ENCODE measurements around the gene OR1S2.
"Not testable (repeated sequence)": the region's sequence is repeated elsewhere in the genome, so short reads cannot be mapped to it uniquely, and the experiment has no call there.

The OR1S2 gene, protein sequence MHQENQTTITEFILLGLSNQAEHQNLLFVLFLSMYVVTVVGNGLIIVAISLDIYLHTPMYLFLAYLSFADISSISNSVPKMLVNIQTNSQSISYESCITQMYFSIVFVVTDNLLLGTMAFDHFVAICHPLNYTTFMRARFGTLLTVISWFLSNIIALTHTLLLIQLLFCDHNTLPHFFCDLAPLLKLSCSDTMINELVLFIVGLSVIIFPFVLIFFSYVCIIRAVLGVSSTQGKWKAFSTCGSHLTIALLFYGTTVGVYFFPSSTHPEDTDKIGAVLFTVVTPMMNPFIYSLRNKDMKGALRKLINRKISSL

DNA sequence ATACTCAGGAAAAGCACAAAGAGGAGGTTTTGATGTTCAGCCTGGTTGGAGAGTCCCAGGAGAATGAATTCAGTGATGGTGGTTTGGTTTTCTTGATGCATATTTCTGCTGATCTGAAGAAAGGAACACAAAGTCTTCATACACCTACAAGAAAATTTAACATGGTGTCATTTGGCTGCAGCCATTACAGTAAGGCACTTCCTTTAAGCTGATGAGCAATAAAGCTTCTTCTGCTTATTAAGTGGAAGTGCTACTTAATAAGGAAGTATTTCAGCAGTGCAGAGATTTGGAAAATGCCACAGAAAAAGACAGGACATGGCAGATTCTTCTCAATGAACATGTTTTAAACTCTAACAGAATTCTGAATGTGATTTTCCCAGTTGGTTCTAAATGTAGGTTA, at the start of gene OR1S2:
TSS of gene OR1S2 (minus strand) at position 101 of the 400 bp plus-strand sequence. CDS start at position 101, 0 bp downstream.
- DNase-seq, result no peak

DNA sequence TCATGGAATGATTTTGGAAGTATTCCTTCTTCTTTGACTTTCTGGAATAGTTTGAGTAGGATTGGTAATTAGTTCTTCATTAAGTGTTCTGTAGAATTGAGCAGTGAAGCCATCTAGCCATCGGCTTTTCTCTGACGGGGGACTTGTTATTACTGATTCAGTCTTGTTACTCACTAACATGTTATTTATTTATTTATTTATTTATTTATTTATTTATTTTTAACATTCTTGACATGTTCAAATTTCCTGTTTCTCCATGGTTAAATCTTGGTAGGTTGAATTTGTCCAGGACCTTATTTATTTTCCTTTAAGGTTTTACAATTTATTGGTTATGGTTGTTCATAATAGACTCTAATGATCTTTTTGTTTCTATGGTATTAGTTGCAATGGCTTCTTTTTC, 40.0 kb upstream of the OR1S2 start:
- no peak for DNase-seq

DNA sequence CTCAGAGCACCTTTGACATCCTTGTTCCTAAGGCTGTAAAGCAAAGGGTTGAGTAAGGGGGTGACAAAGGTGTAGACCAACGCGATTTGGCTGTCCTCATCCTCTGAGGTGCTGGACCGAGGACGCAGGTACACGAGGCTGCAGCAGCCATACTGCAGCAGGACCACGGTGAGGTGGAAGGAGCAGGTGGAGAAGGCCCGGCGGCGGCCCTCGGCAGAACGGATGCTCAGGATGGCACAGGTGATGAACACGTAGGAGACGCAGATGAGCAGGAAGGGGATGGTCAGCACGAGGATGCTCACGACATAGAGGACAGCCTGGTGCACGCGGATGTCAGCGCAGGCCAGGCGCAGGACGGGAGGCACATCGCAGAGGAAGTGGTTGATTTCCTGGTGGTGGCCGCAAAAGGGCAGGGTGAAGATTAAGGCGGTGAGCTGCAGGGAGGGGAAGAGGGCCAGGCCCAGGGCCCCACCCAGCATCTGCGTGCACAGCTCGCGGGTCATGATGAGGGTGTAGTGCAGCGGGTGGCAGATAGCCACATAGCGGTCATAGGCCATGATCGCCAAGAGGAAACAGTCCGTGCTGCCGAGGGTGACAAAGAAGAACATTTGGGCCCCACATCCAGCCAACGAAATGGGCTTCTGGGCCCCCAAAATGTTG, 24.1 kb upstream of the OR1S2 start:
- no peak for DNase-seq

DNA sequence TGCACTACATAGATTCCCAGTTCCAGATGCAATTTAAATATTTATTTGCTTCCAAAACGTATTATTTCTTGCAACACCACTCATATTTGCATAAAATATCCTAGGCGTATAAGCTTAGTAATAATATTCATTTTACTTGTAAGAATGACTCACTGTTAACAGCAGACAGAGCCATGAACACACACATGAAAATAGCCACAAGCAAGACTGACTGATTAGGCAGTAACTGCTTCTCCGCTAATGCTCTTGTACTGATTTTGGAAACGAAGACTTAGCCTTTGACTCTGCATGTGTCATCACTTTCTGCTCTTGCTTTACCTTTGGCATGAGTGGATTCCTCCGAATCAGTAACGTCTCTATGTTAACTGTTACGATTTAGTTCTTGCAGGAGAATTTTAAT, 18.8 kb upstream of the OR1S2 start:
- no peak for DNase-seq

DNA sequence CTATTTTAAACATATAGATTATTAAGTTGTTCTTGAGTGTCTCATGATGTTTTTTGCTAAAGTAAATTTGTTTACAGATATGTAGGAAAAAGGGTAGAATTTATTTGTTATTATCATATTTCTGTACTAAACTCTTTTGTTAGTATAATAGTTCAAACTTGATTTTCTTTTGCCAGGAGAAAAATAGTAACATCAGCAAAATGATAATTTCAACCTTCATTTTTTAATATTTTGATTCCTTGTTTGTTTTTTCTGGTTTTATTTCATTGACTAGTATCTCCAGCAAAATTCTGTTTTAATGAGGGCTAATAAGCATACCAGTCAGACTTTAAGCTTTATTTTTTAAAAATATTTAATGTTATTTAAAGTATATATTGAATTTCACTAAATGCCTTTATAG, 12.5 kb upstream of the OR1S2 start:
- no peak for DNase-seq

DNA sequence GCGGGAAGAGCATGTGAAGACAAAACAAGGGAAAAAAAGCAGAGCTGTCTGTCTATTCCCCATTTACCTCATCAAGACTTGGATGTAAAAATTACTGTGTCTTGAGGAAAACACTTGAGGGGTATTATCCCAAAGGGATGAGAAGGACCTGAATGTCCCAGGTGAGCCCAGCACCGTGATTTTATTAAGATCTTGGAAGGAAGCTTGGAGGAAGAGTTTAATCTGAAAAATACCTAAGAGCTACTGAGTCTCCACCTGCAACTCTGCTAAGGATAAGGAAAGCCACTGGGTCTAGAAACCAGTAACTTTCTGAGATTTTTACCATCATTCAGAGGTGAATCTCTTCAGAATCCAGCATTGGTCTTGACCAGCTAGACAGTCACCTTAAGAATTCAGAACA, 8.5 kb upstream of the OR1S2 start, which contains the start of gene OR1S1:
TSS of gene OR1S1 (plus strand) at position 301 of the 400 bp plus-strand sequence.
- DNase-seq, result not testable (repeated sequence)

DNA sequence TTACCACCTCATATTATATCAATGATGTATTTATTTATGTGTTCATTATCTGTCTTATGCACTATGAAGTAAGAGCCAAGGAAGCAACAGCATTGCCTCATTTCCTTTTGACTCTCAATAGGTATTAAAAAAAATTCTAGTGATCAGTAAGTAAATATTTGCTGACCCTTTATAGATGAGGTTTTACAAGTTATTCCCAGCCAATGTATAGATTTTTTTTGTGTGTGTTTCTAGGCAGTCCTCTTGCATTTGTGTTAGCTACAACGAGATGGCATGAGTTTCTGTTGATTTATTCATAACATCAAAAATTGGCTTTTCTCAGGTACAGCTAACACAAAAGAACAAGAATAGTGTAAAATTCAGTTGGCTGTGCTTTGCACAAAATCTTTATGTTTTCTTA, 4.7 kb downstream of the OR1S2 start:
- no peak for DNase-seq

DNA sequence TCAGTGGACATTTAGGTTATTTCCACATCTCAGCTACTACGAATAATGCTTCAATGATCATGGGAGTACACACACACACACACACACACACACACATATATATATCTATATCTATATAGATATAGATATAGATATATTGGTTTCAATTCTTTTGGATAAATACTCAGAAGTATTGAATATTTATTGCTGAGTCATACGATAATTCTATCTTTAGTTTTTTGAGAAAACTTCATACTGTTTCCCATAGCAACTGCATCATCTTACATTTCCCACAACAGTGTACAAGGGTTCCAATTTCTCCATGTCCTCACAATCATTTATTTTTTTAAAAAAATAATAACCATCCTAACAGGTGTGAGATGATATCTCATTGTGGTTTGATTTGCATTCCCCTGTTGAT, 8.0 kb downstream of the OR1S2 start:
- no peak for DNase-seq

DNA sequence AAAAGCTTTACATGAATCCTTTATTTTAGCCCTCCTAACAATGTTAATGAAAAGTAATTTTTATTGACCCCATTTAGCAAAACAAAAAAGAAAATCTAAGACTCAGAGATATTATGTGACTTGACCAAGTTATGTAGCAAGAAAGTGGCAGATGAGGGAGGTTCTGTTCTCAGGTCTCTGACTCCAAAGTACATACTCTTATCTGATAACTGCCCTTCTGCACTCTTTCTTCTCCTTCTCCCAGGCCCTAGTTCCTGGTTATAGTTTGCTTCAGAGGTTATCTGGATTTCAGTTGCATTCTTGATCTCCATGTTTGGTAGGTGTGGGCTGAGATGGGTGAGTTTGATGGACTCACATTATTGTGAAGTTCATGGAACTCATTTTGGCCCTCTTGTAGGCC, 10.6 kb downstream of the OR1S2 start:
- no peak for DNase-seq

DNA sequence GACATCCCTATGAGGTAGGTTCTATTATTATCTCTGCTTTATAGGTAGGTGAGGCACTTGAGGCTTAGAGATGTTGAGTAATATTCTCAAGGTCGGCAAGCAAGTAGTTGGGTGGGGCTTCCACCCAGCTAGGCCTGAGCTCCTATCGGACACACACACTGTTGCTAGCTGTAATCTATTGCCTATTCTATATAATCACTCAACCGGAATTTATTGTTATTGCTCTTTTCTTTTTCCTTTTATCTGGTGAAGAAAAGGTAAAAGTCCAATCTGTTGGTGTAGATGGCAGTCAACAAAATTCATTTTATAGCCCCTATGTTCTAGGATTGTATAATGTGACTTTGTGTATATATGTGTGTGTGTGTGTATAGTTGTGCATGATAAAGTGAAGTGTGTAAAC, 11.7 kb downstream of the OR1S2 start:
- DNase-seq, result no peak

DNA sequence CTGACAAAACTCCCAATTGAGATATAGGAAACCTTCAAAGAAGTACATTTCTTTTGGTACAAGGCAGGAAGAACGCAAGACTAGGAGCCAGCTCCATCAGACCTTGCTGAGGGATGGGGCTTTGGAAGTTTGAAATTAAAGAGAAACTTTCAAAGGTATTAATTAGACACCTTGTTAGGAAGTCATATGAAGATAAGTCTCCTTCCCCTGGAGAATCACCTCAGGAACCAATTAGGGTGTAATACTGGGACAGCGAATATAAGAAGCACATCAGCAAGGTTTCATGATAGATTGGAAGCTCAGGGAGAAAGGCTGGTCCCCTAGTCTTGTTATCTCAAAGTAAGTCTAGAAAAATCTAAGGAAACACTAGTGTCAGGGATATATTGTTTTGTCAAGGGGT, 15.2 kb downstream of the OR1S2 start, which contains the start of gene OR9Q2:
TSS of gene OR9Q2 (plus strand) at position 301 of the 400 bp plus-strand sequence. CDS start 1,421 bp downstream, outside the sequence.
- DNase-seq, result no peak

DNA sequence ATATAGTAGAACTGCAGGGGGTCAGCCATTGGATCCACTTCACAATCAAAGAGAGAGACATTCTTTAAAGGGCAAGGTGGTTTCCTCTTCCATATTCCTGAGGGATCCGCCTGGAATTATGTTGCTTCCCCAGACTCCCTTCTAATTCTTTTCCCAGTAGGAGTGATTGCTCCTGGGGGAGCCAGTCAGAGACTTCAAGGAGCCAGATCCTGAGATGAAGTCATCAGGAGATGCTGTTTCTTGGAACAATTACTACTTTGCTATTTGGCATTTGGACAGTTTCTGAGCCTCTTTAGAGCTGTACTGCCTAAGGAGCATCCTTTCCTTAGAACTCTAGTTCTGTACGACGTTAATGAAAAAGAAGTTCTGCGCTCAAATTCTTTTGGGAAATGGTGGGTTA, 17.0 kb downstream of the OR1S2 start:
- no peak for DNase-seq

DNA sequence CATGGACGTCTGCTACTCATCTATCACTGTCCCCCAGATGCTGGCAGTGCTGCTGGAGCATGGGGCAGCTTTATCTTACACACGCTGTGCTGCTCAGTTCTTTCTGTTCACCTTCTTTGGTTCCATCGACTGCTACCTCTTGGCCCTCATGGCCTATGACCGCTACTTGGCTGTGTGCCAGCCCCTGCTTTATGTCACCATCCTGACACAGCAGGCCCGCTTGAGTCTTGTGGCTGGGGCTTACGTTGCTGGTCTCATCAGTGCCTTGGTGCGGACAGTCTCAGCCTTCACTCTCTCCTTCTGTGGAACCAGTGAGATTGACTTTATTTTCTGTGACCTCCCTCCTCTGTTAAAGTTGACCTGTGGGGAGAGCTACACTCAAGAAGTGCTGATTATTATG, 24.3 kb downstream of the OR1S2 start:
- DNase-seq, result peak in 1 of 2 experiments; percentile 5

DNA sequence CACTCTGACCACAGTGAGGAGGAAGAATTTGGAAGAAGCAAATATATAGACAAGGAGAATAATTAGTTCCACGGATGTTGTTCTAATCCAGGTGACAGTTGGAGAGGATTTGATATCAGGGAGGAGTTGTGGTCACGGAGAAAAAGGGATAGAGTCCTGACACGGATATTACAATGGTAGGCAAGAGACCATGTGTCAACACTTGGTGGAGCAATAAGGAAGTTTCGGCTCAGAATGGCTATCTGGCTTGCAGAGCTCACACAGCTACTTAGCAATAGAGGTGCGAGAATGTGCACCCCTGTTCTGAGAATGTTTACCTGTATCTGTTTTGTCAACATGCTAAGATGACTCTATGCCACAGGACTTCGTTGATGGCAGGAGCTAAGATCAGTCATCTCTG, 25.5 kb downstream of the OR1S2 start:
- DNase-seq, result no peak

DNA sequence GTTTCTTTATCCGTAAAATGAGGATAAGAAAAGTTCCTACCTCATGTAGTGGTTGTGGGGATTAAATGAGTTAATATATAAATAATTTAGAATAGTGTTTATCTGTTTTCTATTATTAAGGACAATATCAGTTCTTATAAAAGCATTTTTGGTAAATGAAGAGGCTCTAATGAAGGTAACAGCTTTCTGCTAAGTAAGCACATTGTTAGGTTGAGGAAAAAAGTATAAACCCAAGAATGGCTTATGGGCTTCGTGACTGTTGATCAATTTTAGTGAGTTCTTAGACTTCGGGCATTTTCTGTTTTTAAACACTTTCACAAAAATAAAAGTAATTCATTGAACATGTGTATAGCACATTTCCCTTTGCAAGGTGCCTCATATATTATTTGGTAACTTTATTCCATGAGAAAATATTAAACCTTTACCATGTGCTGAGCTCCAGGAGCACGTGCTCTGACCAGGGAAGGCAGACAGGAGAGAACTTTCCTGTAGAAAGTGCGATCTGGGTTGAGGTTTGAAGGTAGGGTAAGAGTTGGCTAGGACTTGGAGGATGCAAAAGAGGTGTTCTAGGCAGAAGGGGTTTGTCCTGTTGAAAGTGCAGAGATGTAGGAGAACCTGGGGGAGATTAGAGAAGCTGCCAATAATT, 26.4 kb downstream of the OR1S2 start:
- DNase-seq, result no peak

DNA sequence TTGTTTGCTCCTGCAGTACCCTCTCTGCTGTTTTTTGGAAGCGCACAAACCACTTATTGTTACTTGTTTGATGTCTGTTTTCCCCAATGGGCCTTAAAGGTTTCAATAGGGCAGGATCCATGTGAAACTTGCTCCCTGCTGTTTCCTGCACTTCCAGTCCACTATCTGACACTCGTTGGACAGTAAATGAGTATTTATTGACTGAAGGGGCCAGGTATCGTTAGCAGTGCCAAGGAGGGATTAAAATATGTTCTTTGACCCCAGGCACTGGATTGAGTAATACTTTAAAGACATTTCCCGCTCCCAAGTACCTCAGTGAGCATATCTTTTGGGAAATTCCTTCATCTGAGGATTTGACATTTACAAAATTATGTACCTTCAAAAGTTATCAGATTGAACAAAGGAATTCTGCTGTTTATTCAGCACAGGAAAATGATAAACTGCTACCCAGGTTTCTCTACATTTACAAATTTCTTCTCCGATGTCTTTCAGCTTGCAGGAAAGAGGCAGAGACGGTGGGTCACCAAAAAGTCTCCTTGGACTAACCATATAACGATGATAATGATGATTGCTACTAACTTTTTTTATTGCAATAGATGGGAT, 38.3 kb downstream of the OR1S2 start:
- DNase-seq, result no peak

DNA sequence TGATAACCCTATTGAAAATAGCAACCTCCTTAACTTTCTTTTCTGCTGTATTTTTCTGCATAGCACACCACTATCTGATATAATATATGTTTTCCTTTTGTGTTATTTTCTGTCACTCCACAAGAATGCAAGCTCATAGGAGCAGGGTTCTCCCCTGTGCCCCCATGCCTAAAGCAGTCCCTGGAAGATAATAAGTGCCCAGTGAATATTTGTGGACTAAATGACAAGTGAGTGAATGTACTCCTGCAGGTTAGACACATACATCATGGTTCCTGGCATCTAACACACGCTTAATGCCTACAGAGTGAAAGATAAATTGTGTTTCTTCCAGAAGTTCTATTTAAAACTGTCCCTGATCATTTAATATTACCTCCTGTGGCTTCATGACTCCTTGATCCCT, 39.0 kb downstream of the OR1S2 start:
- DNase-seq, result no peak

DNA sequence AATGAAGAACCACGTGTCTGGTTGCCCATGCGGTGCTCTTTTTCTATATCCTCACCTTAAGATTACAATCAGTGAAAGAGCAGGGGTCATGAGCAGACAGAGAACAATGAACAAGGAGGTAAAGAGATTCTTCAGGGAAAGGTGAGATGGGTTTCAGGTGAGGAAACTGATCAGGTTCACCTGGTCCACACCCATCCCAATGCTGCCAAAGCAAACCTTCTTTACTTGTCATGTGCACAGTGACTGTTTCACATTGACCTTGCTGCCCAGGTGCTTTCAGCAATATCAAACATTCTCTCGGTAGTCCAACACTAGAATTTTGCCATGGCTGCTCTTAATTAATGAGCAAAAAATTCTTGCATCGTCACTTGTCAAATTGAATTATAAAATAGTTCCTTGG, 39.6 kb downstream of the OR1S2 start:
- DNase-seq, result no peak
